Pons (tissue), 1 donor: ENCODE results near the gene SLC25A45.

Experiments used
- DNase-seq: peaks from one replicate; pipeline ENCODE4 v3.0.0-alpha.2; 2016; ENCODE audit warnings: low spot score

The SLC25A45 gene

DNA sequence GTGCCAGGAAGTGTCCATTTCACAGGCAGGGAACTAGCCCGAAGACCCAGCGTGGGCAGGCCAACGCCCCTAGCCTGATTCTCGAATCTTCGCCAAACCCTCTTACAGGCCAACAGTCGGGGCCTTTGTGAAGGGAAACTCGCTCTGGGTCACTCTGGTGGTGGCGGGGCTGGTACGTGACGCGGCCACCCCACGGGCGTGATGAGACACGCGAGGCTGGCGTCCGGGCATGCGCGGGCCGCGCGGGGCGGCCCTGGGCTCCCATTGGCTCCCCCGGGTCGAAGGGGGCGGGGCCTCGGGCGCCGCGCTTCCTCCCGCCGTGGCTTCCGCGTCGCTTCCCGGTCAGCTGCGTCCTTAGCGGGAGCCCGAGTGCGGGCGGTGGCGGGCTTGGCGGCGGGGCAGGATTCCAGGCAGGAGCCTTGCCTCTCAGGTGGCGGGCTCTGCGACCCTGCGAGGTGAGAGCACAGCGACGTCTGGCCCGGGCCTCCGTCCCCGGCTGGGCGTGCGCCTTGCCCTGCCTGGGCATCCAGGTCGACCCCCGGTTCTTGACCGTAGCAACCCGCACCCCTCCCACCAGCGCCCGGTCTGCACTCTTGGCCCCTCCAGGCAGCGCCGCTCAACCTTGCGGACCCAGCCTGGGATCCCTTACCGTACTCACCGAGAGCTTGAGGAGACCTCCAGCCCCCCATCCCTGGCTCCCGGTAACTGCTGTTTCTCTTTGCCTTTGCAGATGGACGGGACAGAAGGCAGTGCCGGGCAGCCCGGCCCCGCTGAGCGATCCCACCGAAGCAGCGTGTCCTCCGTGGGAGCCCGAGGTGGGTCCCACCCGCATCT, 4.1 kb upstream of the SLC25A45 start, which contains the start of gene FRMD8:
Gene FRMD8, plus strand, starts transcription at position 331 of the 834 bp plus-strand sequence. Its CDS starts 400 bp downstream, at position 731.
- peak; percentile 89 for DNase-seq

DNA sequence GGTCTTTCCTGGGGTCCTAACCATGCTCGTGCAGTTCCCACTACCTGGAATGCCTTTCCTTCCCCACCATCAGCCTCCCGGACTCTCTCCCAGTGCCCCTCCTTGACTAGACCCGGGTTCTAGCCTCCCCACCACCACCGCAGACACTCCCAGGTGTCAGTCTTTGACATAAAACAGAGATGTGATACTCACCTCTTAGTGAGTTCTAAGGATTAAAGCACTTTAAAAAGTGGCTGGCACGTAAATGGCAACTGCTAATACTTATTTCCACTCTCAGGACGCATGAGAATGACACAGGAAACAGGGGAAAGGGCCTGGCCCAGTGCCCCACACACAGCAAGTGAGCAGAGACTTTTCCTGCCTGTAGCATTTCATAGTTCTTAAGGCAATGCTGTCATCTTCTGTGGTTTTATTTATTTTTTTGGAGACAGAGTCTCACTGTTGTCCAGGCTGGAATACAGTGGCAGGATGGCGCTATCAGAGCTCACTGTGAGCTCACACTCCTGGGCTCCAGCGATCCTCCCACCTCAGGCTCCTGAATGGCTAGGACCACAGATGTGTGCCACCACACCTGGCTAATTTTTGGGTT, 1.9 kb upstream of the SLC25A45 start:
- DNase-seq = no peak

DNA sequence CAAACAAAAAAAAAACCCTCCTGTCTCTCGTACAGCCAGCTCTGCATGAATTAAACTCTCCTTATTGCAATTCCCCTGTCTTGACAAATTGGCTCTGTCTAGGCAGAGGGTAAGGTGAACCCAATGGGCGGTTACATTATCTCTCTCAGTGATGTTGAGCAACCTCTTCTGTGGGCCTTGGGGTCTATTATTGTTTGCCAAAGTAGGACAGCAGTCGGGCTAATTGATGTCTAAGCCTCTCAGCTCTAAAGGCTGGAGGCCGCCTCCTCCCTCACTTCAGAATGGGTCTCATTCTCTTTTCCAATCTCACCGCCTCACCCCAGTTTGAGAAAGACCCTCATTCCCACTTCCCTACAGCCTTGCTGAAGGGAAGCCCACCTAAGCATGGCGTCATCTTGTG, 1.3 kb upstream of the SLC25A45 start:
- DNase-seq = no peak

DNA sequence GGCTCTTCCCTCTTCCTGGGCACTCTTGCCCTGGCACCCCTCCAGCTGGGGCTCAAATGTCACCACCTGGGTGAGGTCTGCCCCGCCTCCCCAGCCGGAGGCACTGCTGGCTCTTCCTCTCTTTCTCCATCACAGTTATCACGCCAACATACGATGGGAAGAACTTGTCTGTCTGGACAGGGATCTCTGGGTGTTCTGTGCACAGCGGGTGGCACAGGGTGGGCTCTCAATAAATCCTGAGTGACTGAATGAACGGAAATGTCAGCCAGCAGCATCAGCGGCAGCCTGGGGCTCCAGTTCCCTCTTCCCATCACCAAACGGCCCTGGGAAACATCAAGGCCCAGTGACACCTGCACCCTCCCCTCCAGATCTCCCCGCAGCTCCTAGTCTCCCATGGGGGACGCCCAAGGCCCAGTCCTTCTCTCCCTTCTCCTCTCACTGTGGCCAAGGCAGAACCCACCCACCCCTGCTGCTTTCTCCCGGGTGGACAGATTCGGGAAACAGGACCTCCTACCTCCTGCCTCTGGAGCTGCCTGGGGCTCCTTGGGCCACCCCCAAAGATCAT, 440 bp upstream of the SLC25A45 start:
- no peak for DNase-seq

DNA sequence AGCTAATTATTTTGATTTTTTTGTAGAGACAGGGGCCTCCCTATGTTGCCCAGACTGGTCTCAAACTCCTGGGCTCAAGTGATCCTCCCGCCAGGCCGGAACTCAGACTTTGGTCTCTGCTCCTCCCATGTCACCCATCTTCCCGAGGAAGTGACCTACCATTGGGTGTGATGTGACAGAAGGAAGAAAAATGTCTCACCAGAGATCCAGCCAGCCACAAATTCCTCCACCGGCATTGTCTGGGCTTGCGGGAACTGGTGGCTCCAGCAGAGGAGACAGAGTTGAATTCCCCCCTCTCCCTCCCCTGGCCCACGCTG, 772 bp downstream of the SLC25A45 start:
- no peak for DNase-seq

DNA sequence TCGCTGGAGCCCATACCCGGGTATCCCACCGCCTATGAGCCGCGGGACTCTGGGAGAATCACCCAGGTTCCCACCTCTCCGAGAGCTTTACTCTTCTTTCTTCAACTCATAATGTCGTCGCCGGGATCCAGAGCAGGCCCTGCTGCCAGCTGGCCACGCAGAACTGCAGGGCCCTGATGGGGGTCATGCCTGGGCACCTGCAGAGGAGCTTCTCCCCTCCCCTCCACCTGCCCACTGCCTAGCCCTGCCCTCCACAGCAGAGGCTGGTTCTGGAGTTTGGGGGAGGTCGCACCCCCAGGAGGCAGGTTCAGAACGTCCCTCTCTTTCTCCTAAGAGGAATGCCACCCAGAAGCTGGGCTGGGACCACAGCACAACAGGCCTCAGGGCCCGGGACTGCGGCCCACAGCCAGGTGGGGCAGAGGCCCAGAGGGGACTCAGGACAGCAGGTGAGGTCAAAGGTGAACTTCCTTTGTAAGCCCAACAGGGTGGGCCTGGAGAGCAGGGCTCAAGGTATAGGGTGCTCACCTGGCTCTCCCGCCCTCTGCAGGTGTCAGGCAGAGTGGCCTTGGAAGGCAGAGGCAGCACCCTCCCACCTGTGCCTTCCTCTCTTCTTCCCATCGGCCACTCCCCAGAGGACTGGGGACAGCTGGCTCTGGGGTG, 1.9 kb downstream of the SLC25A45 start:
- DNase-seq = no peak

DNA sequence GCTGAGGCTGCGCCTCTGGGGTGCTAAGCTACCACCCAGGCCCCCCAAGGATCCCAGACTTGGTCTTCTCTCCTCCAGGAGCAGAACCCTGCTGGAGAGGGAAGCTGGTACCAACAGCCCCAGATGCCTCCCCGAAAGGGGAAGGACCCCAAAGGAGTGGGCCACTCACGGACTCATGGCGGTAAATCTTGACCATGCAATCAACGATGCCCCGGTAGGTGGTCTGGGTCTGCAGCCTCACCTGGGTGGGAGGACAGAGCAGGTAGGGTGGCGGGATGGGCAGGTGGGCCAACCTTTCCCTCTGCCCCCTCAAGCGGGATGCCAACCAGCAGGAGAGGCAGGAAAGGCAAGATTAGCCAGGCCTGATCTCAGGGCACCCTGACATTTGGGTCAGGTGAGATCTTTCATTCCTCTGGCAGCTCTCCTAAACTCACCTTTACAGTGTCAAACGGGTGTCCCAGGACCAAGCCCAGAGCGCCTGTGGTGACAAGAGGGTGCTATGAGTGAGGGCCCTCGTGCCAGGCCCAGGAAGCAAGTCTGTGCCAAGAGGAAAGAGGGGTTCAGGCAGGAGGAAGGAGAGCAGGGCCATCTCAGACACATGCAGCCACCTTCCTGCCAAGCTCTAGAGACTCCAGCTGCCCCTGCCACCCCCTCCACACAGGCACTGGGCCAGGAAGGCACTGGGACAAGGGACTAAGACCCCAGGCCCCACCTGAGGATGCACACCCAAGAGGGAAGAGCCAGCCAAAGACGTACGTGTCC, 2.6 kb downstream of the SLC25A45 start:
- no peak for DNase-seq

DNA sequence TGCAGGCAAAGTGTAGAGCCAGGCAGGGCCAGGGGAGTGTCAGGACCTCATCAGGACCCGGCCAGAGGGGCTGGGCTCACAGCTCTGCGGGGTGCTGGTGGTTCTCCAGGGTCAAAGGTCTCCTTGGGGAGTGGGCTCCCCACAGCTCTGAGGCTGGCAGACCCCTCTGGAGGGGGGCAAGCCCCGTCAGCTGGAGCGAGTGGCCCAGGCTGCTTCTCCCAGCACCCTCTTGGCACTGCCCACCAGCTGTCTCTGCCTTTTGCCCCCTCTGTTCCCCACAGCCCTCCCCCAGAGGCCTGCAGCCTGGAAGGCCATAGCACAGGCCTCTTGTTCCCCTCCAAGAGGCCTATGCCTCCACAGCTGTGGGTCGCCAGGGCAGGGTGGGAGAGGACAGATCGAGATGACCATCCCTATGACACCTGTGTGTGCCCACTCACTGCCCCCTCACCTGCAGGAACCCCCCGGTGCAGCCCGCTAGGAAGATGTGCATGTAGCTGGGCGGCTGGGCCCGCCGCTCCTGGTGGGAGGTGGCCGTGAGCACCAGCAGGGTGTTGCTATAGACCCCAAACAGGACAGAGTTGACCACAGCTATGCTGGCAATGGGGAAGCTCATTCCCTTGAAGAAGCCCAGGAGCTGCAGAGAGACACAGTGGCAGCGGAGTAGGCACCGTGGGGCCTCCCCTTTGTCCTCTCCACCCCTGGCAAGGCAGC, 3.4 kb downstream of the SLC25A45 start:
- DNase-seq = no peak

DNA sequence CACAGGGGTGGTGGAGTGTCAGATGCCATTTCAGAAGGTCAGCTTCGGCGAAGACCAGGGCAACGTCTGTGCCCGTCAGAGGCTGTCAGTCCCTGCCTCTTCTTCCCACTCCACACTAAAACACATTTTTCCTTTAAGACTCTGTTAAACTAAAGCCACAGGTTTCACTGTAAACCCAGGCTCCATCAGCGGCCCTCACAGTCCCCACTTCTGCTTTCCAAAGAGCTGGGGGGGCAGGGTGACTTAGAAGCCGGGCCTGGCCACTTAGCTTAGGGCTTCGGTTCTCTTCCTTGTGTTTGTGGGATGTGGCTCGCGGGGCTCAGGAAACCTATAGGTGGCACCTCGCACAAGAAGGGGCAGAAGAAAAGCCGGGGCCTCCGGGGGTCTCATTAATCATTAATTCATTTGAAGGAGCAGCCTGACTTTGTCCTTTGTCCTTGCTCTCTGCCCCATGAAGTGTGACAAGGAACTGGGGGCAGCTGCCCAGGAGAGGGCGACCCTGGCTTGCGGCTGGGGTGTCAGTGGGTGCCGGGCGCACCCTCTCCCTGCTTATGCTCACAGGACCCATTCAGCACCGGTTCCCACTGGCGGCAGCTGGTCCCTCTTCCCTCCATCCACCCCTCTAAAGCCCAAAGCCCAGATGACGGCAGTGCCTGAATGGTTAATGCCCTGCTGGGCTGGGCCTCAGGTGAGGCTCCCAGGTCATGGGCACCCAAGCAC, 4.1 kb downstream of the SLC25A45 start:
- peak; percentile 33 for DNase-seq

DNA sequence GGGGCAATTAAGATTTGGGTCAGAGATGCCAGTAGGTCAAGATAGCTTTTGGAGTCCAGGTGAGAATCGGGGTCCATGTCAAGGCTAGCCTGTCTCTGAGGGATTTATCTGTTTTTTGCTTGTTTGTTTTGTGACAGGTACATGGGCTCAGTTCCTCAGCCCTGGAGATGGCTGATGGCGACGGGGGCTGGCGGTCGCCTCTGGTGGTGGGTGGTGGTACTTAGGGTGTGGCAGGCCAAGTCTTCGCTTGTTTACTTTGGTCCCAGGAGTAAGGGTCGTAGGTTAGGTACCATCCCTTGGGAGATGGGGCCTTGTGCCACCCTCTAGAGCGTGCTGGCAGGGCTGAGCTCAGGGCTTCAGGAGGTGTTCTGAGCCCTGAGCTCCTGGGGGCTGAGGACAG, 4.7 kb downstream of the SLC25A45 start:
- no peak for DNase-seq

DNA sequence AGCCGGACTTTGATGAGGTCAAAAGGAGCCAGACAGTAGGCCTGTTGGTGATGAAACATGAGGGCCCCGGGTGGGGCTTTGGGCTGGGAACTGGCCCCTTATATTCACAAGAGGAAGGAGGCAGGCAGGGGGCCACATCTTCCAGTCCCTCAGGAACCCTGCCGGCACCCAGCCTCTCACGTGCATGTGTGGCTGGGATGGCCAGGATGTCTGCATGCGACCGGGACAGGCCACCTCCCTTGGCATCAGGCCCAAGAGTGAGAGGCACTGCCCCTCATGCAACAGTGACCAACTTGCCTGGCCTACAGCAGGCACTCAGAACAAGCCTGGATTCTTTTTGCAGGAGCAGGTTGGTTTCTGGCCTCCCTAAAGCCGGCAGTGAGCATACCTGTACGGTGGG, 5.4 kb downstream of the SLC25A45 start:
- DNase-seq = no peak

DNA sequence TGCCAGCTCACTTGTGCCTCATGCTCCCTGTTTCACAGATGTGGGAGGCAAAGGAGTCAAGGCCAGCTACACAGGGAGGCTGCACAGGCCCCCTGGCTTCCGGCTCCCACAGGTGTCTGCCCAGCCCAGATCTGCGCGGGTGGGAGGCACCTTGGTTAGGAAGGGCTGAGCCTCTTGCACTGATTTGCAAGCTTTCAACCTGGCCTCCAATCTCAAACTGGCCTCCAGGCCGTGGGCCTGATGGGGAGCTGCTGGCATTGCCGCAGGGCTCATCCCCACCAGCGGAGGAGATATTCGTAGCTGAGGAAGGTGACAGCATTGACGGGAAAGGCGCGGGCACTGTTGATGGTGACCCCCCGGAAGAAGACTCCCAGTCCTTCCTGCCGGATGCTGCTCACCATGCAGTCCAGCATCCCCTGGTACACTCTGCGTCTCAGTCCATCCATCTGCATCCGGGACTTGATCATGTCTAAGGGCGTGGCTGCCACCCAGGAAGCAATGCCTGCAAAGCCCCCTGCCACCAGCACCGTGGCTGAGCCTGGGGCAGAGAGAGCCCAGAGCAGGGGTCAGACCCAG, 6.2 kb downstream of the SLC25A45 start:
- no peak for DNase-seq

DNA sequence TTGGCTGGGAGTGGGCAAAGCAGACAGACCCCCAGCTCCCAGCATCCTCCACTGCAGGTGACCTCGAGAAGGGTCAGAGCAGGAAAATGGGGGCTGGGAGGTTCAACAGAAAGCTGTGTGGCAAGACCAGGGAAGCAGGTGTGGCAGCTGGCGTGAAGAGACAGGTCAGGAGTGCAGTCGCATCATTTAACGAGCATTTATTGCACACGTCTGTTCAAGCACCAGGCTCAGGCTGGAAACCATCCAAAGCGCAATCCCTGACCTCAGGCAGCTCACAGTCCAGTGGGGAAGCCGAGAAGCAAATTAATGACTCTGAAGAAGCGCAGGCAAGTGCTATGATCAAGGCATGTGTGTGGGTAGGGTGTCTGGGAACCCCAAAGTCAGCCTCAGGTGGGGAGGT, 7.4 kb downstream of the SLC25A45 start:
- no peak for DNase-seq

DNA sequence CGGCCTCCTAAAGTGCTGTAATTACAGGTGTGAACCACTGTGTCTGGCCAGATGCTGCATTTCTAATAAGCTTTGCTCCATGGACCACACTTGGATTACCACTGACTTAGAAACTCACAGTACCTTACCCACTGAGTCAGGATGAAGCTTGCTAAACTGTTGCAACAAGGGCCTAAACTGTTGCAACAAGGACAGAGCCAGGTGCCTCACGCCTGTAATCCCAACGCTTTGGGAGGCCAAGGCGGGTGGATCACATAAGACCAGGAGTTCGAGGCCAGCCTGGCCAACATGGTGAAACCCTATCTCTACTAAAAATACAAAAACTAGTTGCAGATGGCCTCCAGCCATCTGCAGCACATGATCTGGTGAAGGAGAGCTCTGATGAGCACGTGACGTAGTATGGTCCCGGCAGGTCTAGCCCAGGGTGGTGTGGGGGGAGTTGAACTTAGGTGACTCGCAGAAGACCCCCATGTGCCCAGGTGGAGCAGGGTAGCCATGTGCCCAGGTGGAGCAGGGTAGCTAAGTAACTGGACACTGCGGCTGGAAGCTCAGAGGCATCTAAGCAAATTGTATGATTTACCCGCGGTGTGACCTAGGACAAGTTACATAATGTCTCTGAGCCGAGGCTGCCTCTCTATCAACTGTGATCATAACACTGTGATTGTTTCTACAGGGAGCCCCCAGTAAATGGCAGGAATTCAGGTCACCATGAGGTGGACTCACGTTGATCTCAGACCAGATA, 8.4 kb downstream of the SLC25A45 start:
- DNase-seq = no peak

DNA sequence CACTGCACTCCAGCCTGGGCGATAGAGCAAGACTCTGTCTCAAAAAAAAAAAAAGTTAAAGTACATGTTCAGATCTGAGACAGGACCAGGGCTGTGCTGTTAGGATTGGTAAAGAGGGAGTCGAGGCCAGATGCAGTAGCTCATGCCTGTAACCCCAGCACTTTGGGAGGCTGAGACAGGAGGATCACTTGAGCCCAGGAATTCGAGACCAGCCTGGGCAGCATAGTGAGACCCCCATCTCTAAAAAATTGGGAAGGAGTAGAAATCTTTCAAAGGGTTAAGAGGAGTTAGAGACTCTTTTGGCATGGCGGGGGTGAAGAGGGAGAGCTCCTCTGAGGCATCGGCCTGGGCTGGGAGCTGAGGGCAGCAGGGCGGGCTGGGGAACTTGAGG, 11.8 kb downstream of the SLC25A45 start:
- no peak for DNase-seq

DNA sequence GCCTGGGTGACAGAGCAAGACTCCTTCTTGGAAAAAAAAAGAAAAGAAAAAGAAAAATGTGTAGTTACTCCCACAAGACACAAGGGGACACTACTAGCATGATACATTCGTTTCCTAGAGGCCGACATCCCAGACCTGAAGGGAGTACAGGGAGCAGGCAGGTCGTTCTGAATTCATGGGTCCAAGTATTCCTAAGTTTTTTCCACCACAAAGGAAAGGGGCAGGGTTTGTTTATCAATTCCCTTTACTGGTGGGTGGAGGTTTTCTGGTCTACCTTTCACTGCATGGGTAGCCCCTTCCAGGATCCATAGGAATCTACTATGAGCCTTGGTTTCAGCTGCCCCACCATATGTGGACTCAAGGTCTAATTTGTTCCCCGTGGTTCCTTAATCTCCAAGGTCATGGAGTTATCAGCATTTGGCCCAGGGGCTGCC, 16.1 kb downstream of the SLC25A45 start:
- DNase-seq = peak; percentile 90

DNA sequence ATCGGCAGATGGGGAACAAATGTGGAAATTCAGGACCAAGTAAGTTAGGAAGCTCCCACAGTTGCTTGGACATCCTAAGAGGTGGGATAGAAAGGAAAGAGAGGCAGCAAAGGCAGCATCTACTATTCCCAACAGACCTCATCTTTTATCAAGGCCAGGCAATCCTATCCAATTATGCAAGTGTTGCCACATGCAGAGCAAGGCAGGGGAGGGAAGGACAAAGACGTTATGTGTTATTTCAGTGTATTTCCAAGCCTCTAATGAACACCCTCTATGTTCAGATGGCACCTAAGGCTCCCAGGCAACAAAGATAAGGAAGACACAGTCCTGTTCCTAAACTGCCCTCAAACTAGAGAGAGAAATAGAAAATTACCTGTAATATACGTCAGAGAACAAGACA, 18.7 kb downstream of the SLC25A45 start:
- no peak for DNase-seq

DNA sequence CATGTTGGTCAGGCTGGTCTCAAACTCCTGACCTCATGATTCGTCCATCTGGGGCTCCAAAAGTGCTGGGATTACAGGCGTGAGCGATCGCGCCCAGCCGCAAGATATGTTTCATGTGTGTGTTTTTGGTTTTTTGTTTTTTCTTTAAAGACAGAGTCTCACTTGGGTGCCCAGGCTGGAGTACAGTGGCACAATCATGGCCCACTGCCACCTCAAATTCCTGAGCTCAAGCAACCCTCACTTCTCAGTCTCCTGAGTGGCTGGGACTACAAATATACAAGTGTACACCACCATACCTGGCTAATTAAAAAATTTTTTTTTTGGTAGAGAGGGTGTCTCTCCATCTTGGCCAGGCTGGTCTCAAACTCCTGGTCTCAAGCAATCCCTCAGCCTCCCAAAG, 19.5 kb downstream of the SLC25A45 start:
- DNase-seq = no peak

DNA sequence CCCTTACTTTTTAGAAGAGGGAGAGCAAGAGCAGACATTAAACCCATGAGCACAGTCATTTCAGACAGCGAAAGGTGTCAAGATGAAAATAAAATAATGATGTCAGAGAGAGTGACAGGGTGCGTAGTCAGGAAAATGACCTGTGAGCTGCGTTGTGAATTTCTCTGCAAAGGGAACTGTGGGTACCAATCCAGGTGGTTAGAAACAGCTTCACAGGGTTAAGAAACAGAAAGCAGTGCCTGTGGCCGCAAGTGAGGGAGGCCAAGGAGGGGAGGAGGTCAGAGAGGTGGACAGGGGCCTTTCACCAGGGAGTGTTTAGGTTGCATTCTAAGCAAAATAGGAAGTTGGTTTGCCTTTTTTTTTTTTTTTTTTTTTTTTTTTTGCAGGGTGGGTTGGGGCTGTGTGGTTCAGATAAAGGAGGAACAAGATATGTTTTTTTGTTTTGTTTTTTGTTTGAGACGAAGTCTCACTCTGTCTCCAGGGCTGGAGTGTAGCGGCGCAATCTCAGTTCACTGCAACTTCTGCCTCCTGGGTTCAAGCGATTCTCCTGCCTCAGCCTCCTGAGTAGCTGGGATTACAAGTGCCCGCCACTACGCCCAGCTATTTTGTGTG, 20.0 kb downstream of the SLC25A45 start:
- DNase-seq = no peak
